H1 (cell line): ENCODE measurements around the gene CEP350.

ENCODE experiments used
- BACH1 ChIP-seq: IDR thresholded peaks from 2 replicates; pipeline ENCODE4 v1.6.1; 2012; ENCODE audit warnings: low read length, improper control_type of control experiment
- BCL11A ChIP-seq, 2 experiments: IDR thresholded peaks; one replicate each; pipeline ENCODE4 v1.6.1; 2011; ENCODE audit warnings: low read depth in 2 of 2, low read length in 2 of 2, mild to moderate bottlenecking in 2 of 2
- BRCA1 ChIP-seq: IDR thresholded peaks from 2 replicates; pipeline ENCODE4 v1.6.1; 2012; ENCODE audit warnings: low read depth, low read length, improper control_type of control experiment
- CHD1 ChIP-seq: IDR thresholded peaks from 2 replicates; pipeline ENCODE4 v1.6.1; 2012; ENCODE audit warnings: low read depth, low read length, improper control_type of control experiment
- EZH2 ChIP-seq: fragments of 200-600 bp; sonication (generic); IDR thresholded peaks from 2 replicates; pipeline ENCODE4 v1.7.1; 2012; ENCODE audit warnings: low read depth, mild to moderate bottlenecking, moderate library complexity, low read length, inconsistent platforms; ENCODE audit not compliant: severe bottlenecking
- FOSL1 ChIP-seq: IDR thresholded peaks from 2 replicates; pipeline ENCODE4 v1.6.1; 2011; ENCODE audit warnings: mild to moderate bottlenecking, low read depth, low read length, moderate library complexity; ENCODE audit not compliant: insufficient read depth
- POLR2A ChIP-seq, 2 experiments: IDR thresholded peaks; 1 replicate in 1 of 2; 2 replicates in 1 of 2; pipeline ENCODE4 v1.6.1; 2011; ENCODE audit warnings: low read depth in 2 of 2, low read length in 2 of 2, mild to moderate bottlenecking in 2 of 2; ENCODE audit errors: control extremely low read depth in 1 of 2
- POLR2AphosphoS5 ChIP-seq: IDR thresholded peaks from 2 replicates; pipeline ENCODE4 v1.6.1; 2011; ENCODE audit warnings: low read depth, low read length
- RAD21 ChIP-seq, 2 experiments: IDR thresholded peaks in 1 of 2; conservative IDR thresholded peaks in 1 of 2; 2 replicates each; pipeline ENCODE4 v1.6.1; 2011; ENCODE audit warnings: low read depth in 2 of 2, low read length in 2 of 2, improper control_type of control experiment in 1 of 2, inconsistent platforms in 1 of 2, mild to moderate bottlenecking in 1 of 2, moderate library complexity in 1 of 2
- RBBP5 ChIP-seq: IDR thresholded peaks from 2 replicates; pipeline ENCODE4 v1.7.1; 2012; ENCODE audit warnings: low read depth, mild to moderate bottlenecking, inconsistent platforms, low read length, moderate library complexity, borderline replicate concordance
- TAF1 ChIP-seq: IDR thresholded peaks from 2 replicates; pipeline ENCODE4 v1.6.1; 2011; ENCODE audit warnings: mild to moderate bottlenecking, low read depth, low read length
- YY1 ChIP-seq: IDR thresholded peaks from 2 replicates; pipeline ENCODE4 v1.6.1; 2011; ENCODE audit warnings: low read depth, mild to moderate bottlenecking, low read length
- TF ChIP-seq, protein P1 (sequence below): IDR thresholded peaks from 2 replicates; pipeline ENCODE4 v1.6.1; 2012; ENCODE audit warnings: inconsistent platforms
- TF ChIP-seq, protein P2 (sequence below), 3 experiments: IDR thresholded peaks; 1 replicate in 2 of 3; 2 replicates in 1 of 3; pipeline versions ENCODE4 v1.5.1 to v1.6.1; 2011; ENCODE audit warnings: low read length in 3 of 3, mild to moderate bottlenecking in 3 of 3, inconsistent platforms in 2 of 3, low read depth in 1 of 3, moderate library complexity in 1 of 3; ENCODE audit not compliant: insufficient read depth in 1 of 3; ENCODE audit errors: control extremely low read depth in 1 of 3

DNA sequence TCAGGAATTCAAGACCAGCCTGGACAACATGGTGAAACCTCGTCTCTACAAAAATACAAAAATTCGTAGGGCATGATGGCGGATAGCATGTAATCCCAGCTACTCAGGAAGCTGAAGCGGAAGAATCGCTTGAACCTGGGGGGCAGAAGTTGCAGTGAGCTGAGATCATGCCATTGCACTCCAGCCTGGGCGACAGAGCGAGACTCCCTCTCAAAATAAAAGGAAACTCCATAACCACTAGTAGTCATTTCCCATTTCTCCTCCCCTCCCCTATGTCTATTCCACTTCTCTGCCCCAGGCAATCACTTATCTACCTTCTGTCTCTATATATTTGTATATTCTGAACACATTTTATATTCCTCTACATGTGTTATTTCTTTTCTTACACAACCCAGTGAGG is 4.0 kb upstream of the CEP350 start:
- TF ChIP-seq, protein P1, sequence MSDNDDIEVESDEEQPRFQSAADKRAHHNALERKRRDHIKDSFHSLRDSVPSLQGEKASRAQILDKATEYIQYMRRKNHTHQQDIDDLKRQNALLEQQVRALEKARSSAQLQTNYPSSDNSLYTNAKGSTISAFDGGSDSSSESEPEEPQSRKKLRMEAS, result no peak
- TF ChIP-seq, protein P2, sequence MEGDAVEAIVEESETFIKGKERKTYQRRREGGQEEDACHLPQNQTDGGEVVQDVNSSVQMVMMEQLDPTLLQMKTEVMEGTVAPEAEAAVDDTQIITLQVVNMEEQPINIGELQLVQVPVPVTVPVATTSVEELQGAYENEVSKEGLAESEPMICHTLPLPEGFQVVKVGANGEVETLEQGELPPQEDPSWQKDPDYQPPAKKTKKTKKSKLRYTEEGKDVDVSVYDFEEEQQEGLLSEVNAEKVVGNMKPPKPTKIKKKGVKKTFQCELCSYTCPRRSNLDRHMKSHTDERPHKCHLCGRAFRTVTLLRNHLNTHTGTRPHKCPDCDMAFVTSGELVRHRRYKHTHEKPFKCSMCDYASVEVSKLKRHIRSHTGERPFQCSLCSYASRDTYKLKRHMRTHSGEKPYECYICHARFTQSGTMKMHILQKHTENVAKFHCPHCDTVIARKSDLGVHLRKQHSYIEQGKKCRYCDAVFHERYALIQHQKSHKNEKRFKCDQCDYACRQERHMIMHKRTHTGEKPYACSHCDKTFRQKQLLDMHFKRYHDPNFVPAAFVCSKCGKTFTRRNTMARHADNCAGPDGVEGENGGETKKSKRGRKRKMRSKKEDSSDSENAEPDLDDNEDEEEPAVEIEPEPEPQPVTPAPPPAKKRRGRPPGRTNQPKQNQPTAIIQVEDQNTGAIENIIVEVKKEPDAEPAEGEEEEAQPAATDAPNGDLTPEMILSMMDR (IDR thresholded peaks at IDR 0.05; ENCODE audit: control extremely low read depth in 1 of 3, insufficient read depth in 1 of 3, low read depth in 1 of 3, low read length in 3 of 3), result no peak
- TF ChIP-seq CHD1 (no peak), BRCA1 (no peak), BCL11A (IDR thresholded peaks at IDR 0.05; ENCODE audit: low read depth in 2 of 2, low read length in 2 of 2) (no peak), TAF1 (no peak), FOSL1 (no peak), EZH2 (no peak), RAD21 (IDR thresholded peaks at IDR 0.05 in 1 of 2, conservative IDR thresholded peaks at IDR 0.05 in 1 of 2; ENCODE audit: low read depth in 2 of 2, low read length in 2 of 2) (no peak), YY1 (no peak), BACH1 (no peak), RBBP5 (no peak), POLR2A (IDR thresholded peaks at IDR 0.05; ENCODE audit: control extremely low read depth in 1 of 2, low read depth in 2 of 2, low read length in 2 of 2) (no peak), POLR2AphosphoS5 (no peak)
